Thoracic aorta (tissue), 2 donors: ENCODE data around the gene ACTN4. TPM values are rescaled to one million over a fixed set of nuclear protein-coding genes. Genes with fewer than 3 reads are reported as not detected.

Source experiments
- ATAC-seq: fragments of 150-250 bp; one replicate; pipeline ENCODE4 v1.8.0; 2017; ENCODE audit warnings: low read depth; ENCODE audit not compliant: insufficient number of reproducible peaks, low FRiP score
- DNase-seq: peaks from one replicate; pipeline ENCODE4 v3.0.0-alpha.2; 2020; ENCODE audit warnings: low spot score
- H3K27ac ChIP-seq, 2 donors: fragments of 200-600 bp; sonication (generic); 1 replicate in 1 of 2; 2 replicates in 1 of 2; pipeline ENCODE4 v1.5.1; 2016; ENCODE audit warnings: mild to moderate bottlenecking in 2 of 2, moderate library complexity in 2 of 2
- H3K27me3 ChIP-seq: fragments of 200-600 bp; sonication (generic); replicated peaks from 2 replicates; pipeline ENCODE4 v1.6.0; 2016; ENCODE audit warnings: mild to moderate bottlenecking; ENCODE audit not compliant: insufficient read depth
- H3K36me3 ChIP-seq: fragments of 200-600 bp; sonication (generic); one replicate; pipeline ENCODE4 v1.5.1; 2016
- H3K4me1 ChIP-seq, 2 donors: fragments of 200-600 bp; sonication (generic); 1 replicate in 1 of 2; 2 replicates in 1 of 2; pipeline versions ENCODE4 v1.5.1 to v1.6.0; 2016; ENCODE audit warnings: low read depth in 2 of 2, mild to moderate bottlenecking in 1 of 2; ENCODE audit not compliant: control insufficient read depth in 1 of 2
- H3K4me3 ChIP-seq: fragments of 200-600 bp; sonication (generic); 2 replicates; pipeline ENCODE4 v1.5.1; 2016; ENCODE audit warnings: mild to moderate bottlenecking
- H3K9me3 ChIP-seq: fragments of 200-600 bp; sonication (generic); 2 replicates; pipeline ENCODE4 v1.5.1; 2016
- total RNA-seq, 2 donors: library from RNA; depleted of rRNA; stranded (reverse); fragments of >200 nt; gene quantifications; one replicate each; pipeline versions ENCODE4 v1.1.0 to v1.2.3, GENCODE V29; 2016
- TF ChIP-seq, protein P1 (sequence below): fragments of 200-600 bp; sonication (generic); IDR thresholded peaks from one replicate; pipeline ENCODE4 v1.5.1; 2019; ENCODE audit warnings: antibody characterized with exemption

The ACTN4 gene
- total RNA-seq, 2 donors from 2014 or later: 668 to 1,387 TPM

DNA sequence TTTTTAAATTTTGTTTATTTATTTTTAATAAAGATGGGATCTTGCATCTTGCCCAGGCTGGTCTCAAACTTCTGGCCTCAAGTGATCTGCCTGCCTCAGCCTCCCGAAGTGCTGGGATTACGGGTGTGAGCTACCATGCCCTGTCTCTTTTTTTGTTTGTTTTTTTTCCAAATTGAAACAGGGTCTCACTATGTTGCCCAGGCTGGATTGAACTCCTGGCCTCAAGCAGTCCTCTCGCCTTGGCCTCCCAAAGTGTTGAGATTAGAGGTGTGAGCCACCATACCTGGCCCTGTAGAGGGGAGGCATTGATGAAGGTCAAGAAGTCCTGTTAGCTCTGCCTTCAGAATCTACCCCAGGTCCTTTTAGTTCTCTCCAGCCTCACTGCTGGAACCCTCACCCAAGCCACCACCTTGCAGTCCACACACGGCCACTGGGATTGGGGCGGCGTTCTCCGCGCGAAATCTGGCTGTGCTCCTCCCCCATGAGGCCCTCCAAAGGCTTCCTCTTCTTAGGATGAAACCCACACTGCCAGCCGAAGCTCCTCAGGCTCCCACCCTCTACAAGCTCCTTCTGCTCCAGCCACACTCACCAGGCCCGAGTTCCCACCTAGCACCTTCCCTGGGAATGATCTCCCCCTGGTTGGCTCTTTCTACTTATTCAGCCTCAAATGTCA is 34.9 kb downstream of the ACTN4 start:
- peaks cover 60 to 98% of the 10 kb centered on the region in 2 donors for H3K4me1 ChIP-seq
- TF ChIP-seq, protein P1, sequence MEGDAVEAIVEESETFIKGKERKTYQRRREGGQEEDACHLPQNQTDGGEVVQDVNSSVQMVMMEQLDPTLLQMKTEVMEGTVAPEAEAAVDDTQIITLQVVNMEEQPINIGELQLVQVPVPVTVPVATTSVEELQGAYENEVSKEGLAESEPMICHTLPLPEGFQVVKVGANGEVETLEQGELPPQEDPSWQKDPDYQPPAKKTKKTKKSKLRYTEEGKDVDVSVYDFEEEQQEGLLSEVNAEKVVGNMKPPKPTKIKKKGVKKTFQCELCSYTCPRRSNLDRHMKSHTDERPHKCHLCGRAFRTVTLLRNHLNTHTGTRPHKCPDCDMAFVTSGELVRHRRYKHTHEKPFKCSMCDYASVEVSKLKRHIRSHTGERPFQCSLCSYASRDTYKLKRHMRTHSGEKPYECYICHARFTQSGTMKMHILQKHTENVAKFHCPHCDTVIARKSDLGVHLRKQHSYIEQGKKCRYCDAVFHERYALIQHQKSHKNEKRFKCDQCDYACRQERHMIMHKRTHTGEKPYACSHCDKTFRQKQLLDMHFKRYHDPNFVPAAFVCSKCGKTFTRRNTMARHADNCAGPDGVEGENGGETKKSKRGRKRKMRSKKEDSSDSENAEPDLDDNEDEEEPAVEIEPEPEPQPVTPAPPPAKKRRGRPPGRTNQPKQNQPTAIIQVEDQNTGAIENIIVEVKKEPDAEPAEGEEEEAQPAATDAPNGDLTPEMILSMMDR: no peak
- H3K27ac ChIP-seq: peak overlapping the region; percentile 99 to 100
- ATAC-seq (no peak), DNase-seq (no peak)
- H3K27me3 ChIP-seq: no peaks in the 10 kb centered on the region
- no peaks in the 10 kb centered on the region for H3K9me3 ChIP-seq
- peaks cover 4% of the 10 kb centered on the region for H3K36me3 ChIP-seq
- H3K4me3 ChIP-seq: no peak overlapping the region

DNA sequence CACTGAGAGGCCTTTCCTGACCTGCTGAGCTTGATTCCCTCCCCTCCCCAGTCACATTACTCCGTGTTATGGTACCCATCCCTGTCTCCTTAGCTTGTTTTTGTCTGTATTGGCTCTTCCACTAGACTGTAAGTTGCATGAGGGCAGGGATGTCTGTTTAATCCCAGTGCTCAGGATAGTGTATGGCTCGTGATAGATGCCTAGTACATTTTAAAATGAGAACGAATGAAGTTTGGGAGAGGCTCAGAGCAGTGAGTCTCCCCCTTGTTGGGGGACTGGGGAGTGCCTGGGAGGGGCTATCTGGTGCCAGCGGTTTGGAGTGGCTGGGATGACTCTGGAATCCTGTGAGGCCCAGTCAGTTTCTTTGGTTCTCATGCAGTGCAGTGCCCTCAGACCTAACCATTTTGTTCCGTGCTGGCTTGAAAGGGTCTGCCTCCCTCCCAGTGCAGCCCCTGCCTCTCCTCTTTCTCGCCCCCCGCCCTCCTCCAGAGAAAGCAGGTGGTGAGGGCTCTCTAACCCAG is 35.5 kb downstream of the ACTN4 start:
- H3K36me3 ChIP-seq: peaks cover 1% of the 10 kb centered on the region
- TF ChIP-seq, protein P1: no peak
- peak overlapping the region; percentile 24 for H3K4me3 ChIP-seq
- ATAC-seq (no peak), DNase-seq (no peak)
- no peaks in the 10 kb centered on the region for H3K9me3 ChIP-seq
- H3K4me1 ChIP-seq: peaks cover 64 to 98% of the 10 kb centered on the region in 2 donors
- peak overlapping the region; percentile 99 to 100 for H3K27ac ChIP-seq
- H3K27me3 ChIP-seq: no peaks in the 10 kb centered on the region

DNA sequence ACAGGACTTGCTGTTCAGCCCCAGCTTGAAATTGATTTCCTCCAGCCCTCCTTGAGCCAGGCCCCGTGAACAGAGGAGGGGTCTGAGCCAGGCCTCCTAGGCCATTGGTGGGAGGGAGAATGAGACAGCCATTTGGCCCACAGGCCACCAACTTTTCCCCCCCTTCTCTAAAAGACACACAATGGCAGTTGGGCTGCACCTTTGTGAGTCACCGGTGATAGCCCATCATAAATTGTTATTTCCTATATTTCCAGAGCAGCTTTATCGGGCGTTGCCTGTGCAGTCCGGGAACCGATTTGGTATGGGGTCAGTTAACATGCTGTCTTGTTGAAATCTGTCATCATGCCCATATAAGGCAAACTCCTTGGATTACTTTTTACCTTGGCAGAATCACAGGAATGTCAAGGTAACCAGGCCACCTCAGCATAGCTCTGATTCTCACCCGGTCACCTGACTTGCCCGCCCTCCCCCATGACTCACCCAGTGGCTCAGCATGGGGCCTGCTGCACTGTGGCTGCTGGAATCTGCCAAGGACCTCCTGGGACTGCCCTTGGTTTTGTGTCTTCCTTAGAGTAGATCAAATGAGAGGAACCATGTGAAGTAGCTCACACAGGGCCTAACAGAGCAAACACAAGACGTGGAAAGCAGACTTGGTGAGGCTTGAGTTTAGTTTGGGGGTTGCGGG is 36.1 kb downstream of the ACTN4 start:
- ATAC-seq (peak; percentile 14), DNase-seq (no peak)
- H3K4me1 ChIP-seq: peaks cover 70 to 98% of the 10 kb centered on the region in 2 donors
- peak overlapping the region; percentile 99 to 100 for H3K27ac ChIP-seq
- TF ChIP-seq, protein P1: no peak
- H3K36me3 ChIP-seq: no peaks in the 10 kb centered on the region
- H3K9me3 ChIP-seq: no peaks in the 10 kb centered on the region
- H3K27me3 ChIP-seq: no peaks in the 10 kb centered on the region
- H3K4me3 ChIP-seq: peak overlapping the region; percentile 24

DNA sequence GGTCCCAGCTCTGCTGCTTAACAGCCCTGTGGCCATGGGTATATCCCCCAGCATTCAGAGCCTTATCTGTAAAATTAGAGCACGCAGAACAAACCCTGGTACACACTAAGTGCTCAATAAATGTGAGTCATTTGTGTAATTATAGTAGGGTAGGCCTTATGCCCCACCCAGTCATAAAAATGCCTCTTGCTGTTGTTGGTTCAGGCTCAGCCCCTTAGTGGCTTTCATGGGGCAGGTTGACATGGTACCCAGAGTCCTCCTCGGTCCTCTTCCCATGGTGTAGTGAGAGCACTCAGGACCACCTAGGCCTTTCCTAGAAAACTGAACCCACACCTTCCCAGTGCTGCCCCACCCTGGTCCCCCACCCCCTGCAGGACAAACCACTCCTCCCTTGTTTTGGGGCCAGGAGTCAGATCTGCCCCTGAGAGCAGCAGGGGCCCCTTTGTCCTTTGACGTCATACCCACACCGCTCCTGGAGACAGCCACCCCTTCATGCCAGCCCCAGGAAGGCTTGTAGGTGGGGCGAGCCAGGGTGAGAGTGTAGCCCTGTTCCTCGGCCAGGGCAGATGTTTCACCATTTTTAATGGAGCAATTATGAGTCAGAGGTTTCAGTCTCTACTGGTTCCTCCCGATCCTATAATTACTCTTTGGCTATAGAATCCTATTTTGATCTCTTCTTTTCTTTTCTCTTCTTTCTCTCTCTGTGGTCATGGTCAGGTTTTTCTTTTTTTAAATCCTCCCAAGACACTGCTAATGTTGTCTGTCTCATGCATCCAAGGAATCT is 36.8 kb downstream of the ACTN4 start:
- Histone ChIP-seq H3K36me3 (no peaks in the 10 kb centered on the region), H3K27ac (peak overlapping the region; percentile 99 to 100), H3K27me3 (no peaks in the 10 kb centered on the region), H3K9me3 (no peaks in the 10 kb centered on the region), H3K4me3 (peak overlapping the region; percentile 24), H3K4me1 (peaks cover 76 to 98% of the 10 kb centered on the region in 2 donors)
- TF ChIP-seq, protein P1: no peak
- ATAC-seq (peak; percentile 29), DNase-seq (peak; percentile 55)
